GM19023 (cell line): ENCODE measurements around the gene RAB22A.
"Not testable (repeated sequence)": the region's sequence is repeated elsewhere in the genome, so short reads cannot be mapped to it uniquely, and the experiment has no call there.

Source experiments
- ATAC-seq: cut with Tn5 transposase; IDR thresholded peaks from one replicate; pipeline ENCODE4 v1.9.1; 2021; ENCODE audit warnings: mild to moderate bottlenecking, moderate library complexity; ENCODE audit not compliant: unreplicated experiment

The RAB22A gene

GRCh38 chr20:58342104-58342945 lies 32.8 kb downstream of the RAB22A start:
- no peak for ATAC-seq

GRCh38 chr20:58344741-58345140 lies 35.2 kb downstream of the RAB22A start:
- no peak for ATAC-seq

- ATAC-seq: no peak
Measured at GRCh38 chr20:58349570-58349969, 40.1 kb downstream of the RAB22A start.

- no peak for ATAC-seq
Measured at GRCh38 chr20:58352468-58352867, 43.0 kb downstream of the RAB22A start.

- no peak for ATAC-seq
Measured at GRCh38 chr20:58359441-58359840, 49.9 kb downstream of the RAB22A start.

- no peak for ATAC-seq
Measured at GRCh38 chr20:58360936-58361335, 51.4 kb downstream of the RAB22A start.

- no peak for ATAC-seq
Measured at GRCh38 chr20:58361481-58362205, 52.1 kb downstream of the RAB22A start.

GRCh38 chr20:58362206-58362516 lies 52.6 kb downstream of the RAB22A start:
- ATAC-seq: no peak

GRCh38 chr20:58362970-58363369 lies 53.5 kb downstream of the RAB22A start:
- no peak for ATAC-seq

- no peak for ATAC-seq
Measured at GRCh38 chr20:58366866-58367265, 57.4 kb downstream of the RAB22A start.

- ATAC-seq: no peak
Measured at GRCh38 chr20:58372806-58373205, 63.3 kb downstream of the RAB22A start.

GRCh38 chr20:58373296-58373695 lies 63.8 kb downstream of the RAB22A start:
- not testable (repeated sequence) for ATAC-seq

GRCh38 chr20:58374027-58374850 lies 64.7 kb downstream of the RAB22A start:
- no peak for ATAC-seq

- no peak for ATAC-seq
Measured at GRCh38 chr20:58374906-58375758, 65.6 kb downstream of the RAB22A start.

GRCh38 chr20:58375759-58376352 lies 66.3 kb downstream of the RAB22A start:
- ATAC-seq: no peak

- no peak for ATAC-seq
Measured at GRCh38 chr20:58377017-58377416, 67.5 kb downstream of the RAB22A start.

- no peak for ATAC-seq
Measured at GRCh38 chr20:58377766-58378401, 68.4 kb downstream of the RAB22A start.

- ATAC-seq: no peak
Measured at GRCh38 chr20:58378704-58379103, 69.2 kb downstream of the RAB22A start.

- ATAC-seq: no peak
Measured at GRCh38 chr20:58381627-58382026, 72.1 kb downstream of the RAB22A start.

GRCh38 chr20:58382096-58382495 lies 72.6 kb downstream of the RAB22A start:
- ATAC-seq: no peak
